Tibial artery (tissue), 4 donors: ENCODE data around the gene MSMB.

Source experiments
- DNase-seq, 2 donors: peaks; one replicate each; pipeline ENCODE4 v3.0.0-alpha.2; 2019
- H3K27ac ChIP-seq, 2 donors: fragments of 200-600 bp; sonication (generic) in 1 of 2; 1 replicate in 1 of 2; 2 replicates in 1 of 2; pipeline ENCODE4 v1.5.1; 2018 to 2019; ENCODE audit warnings: mild to moderate bottlenecking in 1 of 2
- H3K27me3 ChIP-seq, 2 donors: fragments of 200-600 bp; sonication (generic) in 1 of 2; one replicate each; pipeline versions ENCODE4 v1.5.1 to v1.6.0; 2016 to 2019
- H3K36me3 ChIP-seq, 3 donors: fragments of 200-600 bp; sonication (generic) in 2 of 3; one replicate each; pipeline ENCODE4 v1.5.1; 2016 to 2019; ENCODE audit warnings: mild to moderate bottlenecking in 2 of 3
- H3K4me1 ChIP-seq, 4 donors: fragments of 200-600 bp; sonication (generic) in 2 of 4; 1 replicate in 3 of 4; 2 replicates in 1 of 4; pipeline ENCODE4 v1.5.1; 2016 to 2019
- H3K4me3 ChIP-seq, 2 donors: fragments of 200-600 bp; sonication (generic) in 1 of 2; 1 replicate in 1 of 2; 2 replicates in 1 of 2; pipeline ENCODE4 v1.5.1; 2018 to 2019; ENCODE audit warnings: mild to moderate bottlenecking in 2 of 2
- H3K9me3 ChIP-seq, 3 donors: fragments of 200-600 bp; sonication (generic) in 1 of 3; one replicate each; pipeline ENCODE4 v1.5.1; 2016 to 2019
- intact Hi-C: fragments of 100-400 bp; cut with DNase I; formaldehyde crosslinking; loops from one replicate; pipeline ENCODE4 v1.15.0; 2023; ENCODE audit warnings: low total_unique reads
- TF ChIP-seq, protein P1 (sequence below), 2 experiments: fragments of 200-600 bp in 1 of 2; fragments of 450-650 bp in 1 of 2; IDR thresholded peaks; one replicate each; pipeline ENCODE4 v1.5.1; 2017 to 2019; ENCODE audit warnings: antibody characterized with exemption in 2 of 2, mild to moderate bottlenecking in 1 of 2, moderate library complexity in 1 of 2

The MSMB gene

DNA sequence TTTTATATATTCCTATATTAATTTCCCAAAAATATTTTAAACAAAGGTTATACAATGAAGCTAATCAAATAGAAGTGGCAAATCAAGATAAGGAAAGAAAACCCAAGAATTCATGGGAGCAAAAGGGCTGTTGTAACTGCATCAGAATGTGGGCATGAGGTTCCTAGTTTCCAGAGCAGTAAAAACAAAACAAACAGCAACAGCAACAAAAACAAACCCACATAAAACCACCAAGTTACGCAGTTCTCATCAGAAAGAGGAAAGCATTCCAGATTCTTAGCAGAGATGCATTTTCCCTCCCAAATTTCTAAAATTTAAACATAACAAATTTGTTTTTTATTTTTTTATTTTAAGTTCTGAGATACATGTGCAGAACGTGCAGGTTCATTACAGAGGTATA lies 34.8 kb upstream of the MSMB start:
- intact Hi-C loops = no loop called here
- TF ChIP-seq, protein P1, sequence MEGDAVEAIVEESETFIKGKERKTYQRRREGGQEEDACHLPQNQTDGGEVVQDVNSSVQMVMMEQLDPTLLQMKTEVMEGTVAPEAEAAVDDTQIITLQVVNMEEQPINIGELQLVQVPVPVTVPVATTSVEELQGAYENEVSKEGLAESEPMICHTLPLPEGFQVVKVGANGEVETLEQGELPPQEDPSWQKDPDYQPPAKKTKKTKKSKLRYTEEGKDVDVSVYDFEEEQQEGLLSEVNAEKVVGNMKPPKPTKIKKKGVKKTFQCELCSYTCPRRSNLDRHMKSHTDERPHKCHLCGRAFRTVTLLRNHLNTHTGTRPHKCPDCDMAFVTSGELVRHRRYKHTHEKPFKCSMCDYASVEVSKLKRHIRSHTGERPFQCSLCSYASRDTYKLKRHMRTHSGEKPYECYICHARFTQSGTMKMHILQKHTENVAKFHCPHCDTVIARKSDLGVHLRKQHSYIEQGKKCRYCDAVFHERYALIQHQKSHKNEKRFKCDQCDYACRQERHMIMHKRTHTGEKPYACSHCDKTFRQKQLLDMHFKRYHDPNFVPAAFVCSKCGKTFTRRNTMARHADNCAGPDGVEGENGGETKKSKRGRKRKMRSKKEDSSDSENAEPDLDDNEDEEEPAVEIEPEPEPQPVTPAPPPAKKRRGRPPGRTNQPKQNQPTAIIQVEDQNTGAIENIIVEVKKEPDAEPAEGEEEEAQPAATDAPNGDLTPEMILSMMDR (IDR thresholded peaks at IDR 0.05) = no peak
- Histone ChIP-seq H3K36me3 (no peaks in the 10 kb centered on the region), H3K27ac (no peak overlapping the region), H3K27me3 (no peaks in the 10 kb centered on the region), H3K9me3 (no peaks in the 10 kb centered on the region), H3K4me1 (no peaks in the 10 kb centered on the region), H3K4me3 (no peak overlapping the region)
- DNase-seq = no peak

DNA sequence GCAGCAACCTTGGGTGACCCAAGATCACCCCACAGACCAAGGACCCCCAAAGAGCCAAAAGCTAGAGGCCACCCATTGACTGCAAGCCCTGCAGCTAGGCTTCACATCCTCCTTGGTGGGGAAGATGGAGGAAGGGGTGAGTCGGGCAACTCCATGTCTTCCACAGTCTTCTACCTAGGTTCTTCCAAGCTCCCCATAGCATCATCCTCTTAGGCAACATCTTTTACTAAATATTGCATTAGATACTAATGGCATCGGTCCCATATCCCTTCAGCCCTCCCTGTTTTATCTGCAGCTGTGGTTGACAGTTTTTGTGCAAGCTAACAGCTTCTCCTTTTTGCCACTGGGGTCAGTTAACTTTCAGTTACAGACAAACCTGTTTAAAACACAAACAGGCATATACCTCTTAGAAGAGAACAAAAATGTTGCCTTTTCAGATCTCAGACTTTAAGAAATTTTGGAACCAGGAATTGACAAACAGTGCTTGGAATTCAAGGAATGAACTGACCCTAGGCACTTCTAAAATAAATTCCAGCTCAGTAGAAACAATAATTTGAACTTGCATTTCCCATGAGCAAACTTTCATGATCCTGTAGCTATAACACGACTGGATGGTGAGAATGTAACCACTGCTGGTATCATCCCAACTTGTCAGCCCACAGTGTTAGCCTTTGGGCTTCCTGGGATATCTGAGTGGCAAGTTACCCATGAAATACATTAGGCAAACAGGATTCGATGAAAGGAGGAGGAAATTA lies 33.9 kb upstream of the MSMB start:
- H3K4me3 ChIP-seq = no peak overlapping the region
- H3K9me3 ChIP-seq = no peaks in the 10 kb centered on the region
- H3K27me3 ChIP-seq = no peaks in the 10 kb centered on the region
- no peaks in the 10 kb centered on the region for H3K36me3 ChIP-seq
- TF ChIP-seq, protein P1 (IDR thresholded peaks at IDR 0.05) = no peak
- H3K27ac ChIP-seq = no peak overlapping the region
- intact Hi-C loops = no loop called here
- no peak for DNase-seq
- H3K4me1 ChIP-seq = no peaks in the 10 kb centered on the region

DNA sequence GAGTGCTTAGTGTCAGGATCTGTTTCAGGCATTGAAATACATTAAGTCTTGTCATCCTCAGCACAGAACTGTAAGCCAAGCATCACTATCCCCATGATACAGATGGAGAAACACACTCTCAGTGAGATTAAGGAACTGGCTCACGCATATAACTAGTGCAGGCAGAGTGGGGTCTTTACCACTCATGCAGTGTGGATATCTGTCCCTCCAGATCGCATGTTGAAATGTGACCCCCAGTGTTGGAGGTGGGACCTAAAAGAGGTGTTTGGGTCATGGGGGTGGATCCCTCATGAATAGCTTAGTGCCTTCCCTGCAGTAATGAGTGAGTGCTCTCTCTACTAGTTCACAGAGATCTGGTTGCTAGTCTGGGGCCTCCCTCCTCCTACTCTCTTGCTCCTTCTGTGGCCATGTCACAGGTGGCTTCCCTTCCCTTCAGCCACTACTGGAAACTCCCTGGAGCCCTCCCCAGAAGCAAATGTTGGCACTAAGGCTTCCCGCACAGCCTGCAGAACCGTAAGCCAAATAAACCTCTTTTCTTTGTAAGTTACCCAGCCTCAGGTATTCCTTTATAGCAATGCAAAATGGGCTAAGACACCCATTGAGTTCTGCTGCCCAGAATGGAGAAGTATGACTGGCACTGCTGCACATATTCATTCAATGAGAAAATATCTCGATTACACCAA lies 31.8 kb upstream of the MSMB start:
- H3K27me3 ChIP-seq = no peaks in the 10 kb centered on the region
- intact Hi-C loops = no loop called here
- H3K4me1 ChIP-seq = no peaks in the 10 kb centered on the region
- TF ChIP-seq, protein P1 (IDR thresholded peaks at IDR 0.05) = no peak
- no peak overlapping the region for H3K27ac ChIP-seq
- H3K36me3 ChIP-seq = no peaks in the 10 kb centered on the region
- H3K9me3 ChIP-seq = no peaks in the 10 kb centered on the region
- DNase-seq = no peak
- no peak overlapping the region for H3K4me3 ChIP-seq

DNA sequence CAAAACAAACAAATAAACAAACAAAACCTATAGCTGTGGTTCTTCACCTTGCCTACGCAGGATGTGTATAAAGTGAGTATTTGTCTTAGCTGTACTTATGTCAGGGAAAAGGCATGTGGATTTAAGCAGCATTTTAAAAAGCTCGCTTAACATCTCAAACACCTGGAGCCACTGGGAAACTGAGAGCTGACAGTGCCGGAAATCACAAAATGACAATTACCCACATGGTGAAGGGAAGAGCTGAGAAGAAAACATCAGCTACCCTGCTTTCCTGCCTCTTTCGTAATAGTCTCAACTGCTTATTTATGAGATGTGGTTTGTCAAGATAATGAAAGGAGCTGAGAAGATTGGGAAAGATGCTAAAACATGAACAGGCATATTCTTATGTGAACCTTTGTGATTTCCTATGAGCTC lies 31.1 kb upstream of the MSMB start:
- TF ChIP-seq, protein P1 (IDR thresholded peaks at IDR 0.05) = no peak
- H3K9me3 ChIP-seq = no peaks in the 10 kb centered on the region
- no peak overlapping the region for H3K27ac ChIP-seq
- H3K27me3 ChIP-seq = no peaks in the 10 kb centered on the region
- H3K4me1 ChIP-seq = no peaks in the 10 kb centered on the region
- no peak for DNase-seq
- no peaks in the 10 kb centered on the region for H3K36me3 ChIP-seq
- H3K4me3 ChIP-seq = no peak overlapping the region
- intact Hi-C loops = no loop called here

DNA sequence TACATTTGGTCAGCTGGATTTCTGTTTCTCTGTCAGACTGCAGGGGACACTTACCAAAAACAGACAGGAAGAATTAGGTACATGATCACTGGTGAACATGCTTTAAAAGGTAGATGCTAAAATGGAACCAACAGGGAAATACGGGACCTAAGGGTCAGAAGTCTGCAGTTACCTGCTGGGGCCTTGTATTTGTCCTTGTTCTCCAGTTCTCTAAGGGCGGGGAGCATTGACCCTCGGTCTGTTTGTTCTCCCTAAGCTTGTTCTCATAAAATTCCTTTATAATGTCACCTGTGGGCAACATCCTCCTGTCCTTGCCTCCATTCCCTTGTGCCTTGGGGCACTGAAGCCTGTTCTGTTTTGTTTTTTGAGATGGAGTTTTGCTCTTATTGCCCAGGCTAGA lies 29.8 kb upstream of the MSMB start:
- intact Hi-C loops = no loop called here
- DNase-seq = no peak
- TF ChIP-seq, protein P1 (IDR thresholded peaks at IDR 0.05) = no peak
- Histone ChIP-seq H3K9me3 (no peaks in the 10 kb centered on the region), H3K36me3 (no peaks in the 10 kb centered on the region), H3K4me1 (no peaks in the 10 kb centered on the region), H3K27ac (no peak overlapping the region), H3K27me3 (no peaks in the 10 kb centered on the region), H3K4me3 (no peak overlapping the region)
